Activated naive CD8-positive, alpha-beta T cell treated with anti-CD3 and anti-CD28 coated beads for 36 hours (primary cell): Measurements from ENCODE around the gene RNF41. TPM values are rescaled to one million over a fixed set of nuclear protein-coding genes. Genes with fewer than 3 reads are reported as not detected.
A peak's percentile ranks its signal among the peaks of the same experiment; 100 is the strongest.
"Not testable (repeated sequence)": the region's sequence is repeated elsewhere in the genome, so short reads cannot be mapped to it uniquely, and the experiment has no call there.

ENCODE experiments used
- DNase-seq: peaks from one replicate; pipeline ENCODE4 v3.0.0; 2021
- H3K27ac Mint-ChIP-seq: one replicate; pipeline ENCODE4 v1.8.0; 2022; ENCODE audit warnings: mild to moderate bottlenecking, moderate library complexity, mixed read lengths
- H3K27me3 Mint-ChIP-seq: one replicate; pipeline ENCODE4 v1.8.0; 2022; ENCODE audit warnings: mild to moderate bottlenecking, mixed read lengths
- H3K36me3 Mint-ChIP-seq: one replicate; pipeline ENCODE4 v1.8.0; 2021; ENCODE audit warnings: mild to moderate bottlenecking, mixed read lengths
- H3K4me1 Mint-ChIP-seq: one replicate; pipeline ENCODE4 v1.8.0; 2021; ENCODE audit warnings: mixed read lengths
- H3K4me3 Mint-ChIP-seq: one replicate; pipeline ENCODE4 v1.8.0; 2022; ENCODE audit warnings: mild to moderate bottlenecking, moderate library complexity, mixed read lengths
- H3K9me3 Mint-ChIP-seq: one replicate; pipeline ENCODE4 v1.8.0; 2022; ENCODE audit warnings: mixed read lengths
- total RNA-seq, 2 experiments: library from RNA; stranded (reverse); gene quantifications; one replicate each; pipeline ENCODE4 v1.2.3, GENCODE V29; 2021

The RNF41 gene
- total RNA-seq, 2 experiments from 2014 or later: 26.4 to 31.2 TPM

DNA sequence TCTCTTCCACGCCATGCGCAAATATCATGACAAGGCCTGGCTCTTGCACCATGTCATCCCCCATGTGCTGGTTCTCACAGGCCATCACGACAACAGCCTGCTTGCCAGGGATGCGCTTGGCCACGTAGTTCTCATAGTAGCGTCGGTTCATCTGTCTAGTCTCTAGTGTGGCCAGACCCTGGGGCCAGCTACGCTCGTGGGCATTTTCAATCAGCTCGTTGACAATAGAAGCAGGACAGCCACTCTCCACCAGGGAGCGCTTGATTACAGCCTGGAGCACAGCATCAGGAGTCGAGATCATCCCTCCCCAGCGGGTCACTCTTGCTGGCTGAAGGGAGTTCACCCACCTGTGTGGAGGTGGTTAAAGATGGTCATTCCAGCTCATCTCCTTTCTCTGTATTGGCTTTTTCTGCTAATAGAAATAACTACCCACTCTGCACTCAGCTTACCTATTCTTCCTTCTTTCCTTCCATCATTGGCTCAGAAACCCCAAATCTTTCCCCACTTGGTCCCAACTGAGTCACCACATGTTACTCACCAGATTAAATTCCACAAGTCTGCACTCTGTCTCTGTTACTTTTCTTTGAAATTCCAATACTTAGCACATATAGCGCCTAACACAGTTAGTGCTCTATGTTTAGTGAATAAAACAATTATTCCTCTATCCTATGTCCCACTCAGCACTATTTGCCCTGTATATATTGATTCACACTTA is 15.1 kb downstream of the RNF41 start:
- Mint-ChIP-seq H3K36me3 (peaks cover 10% of the 10 kb centered on the region), H3K4me3 (no peak overlapping the region), H3K4me1 (no peaks in the 10 kb centered on the region), H3K27me3 (no peaks in the 10 kb centered on the region), H3K9me3 (no peaks in the 10 kb centered on the region), H3K27ac (no peak overlapping the region)
- DNase-seq: no peak

DNA sequence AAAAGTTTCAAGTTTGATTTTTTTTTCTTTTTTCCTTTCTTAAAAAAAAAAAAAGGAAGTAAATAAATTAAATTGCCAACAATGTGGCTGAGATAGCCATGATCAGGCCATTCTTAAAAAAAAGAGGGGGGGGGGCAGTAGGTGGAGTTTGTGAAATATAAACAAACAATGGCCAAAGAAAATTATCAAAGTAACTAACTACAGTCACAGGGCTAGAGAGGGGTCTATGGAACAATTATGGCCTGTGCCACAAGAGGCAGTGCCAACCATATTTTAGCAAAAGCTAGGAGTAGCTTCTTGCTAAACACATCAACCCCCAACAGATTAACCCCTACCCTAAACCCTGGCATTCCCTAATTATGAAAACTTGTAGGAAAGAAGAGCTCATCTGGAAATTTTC is 16.3 kb downstream of the RNF41 start:
- Mint-ChIP-seq H3K4me3 (no peak overlapping the region), H3K9me3 (no peaks in the 10 kb centered on the region), H3K27ac (no peak overlapping the region), H3K36me3 (peaks cover 10% of the 10 kb centered on the region), H3K27me3 (no peaks in the 10 kb centered on the region), H3K4me1 (no peaks in the 10 kb centered on the region)
- no peak for DNase-seq

DNA sequence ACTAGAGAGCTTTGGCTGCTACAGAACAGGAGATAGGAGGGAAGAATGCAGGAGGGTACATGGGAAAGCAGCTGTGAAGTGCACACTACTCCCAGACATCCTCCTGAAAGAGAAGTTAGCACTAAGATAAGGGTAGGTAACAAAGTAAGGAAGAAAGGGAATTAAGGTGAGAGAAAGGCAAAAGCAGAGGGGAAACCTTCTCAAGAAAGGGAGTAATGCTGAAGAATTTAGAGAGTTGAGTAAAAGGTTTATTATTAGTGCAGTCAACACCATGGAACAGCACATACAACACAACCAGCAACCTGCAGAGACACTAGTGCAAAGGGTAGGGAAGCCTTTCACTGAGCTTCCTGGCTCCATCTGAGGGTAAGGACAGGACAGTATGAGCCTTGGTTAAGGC is 17.4 kb downstream of the RNF41 start:
- no peak for DNase-seq
- Mint-ChIP-seq H3K4me1 (no peaks in the 10 kb centered on the region), H3K9me3 (no peaks in the 10 kb centered on the region), H3K4me3 (no peak overlapping the region), H3K36me3 (peaks cover 10% of the 10 kb centered on the region), H3K27me3 (no peaks in the 10 kb centered on the region), H3K27ac (no peak overlapping the region)

DNA sequence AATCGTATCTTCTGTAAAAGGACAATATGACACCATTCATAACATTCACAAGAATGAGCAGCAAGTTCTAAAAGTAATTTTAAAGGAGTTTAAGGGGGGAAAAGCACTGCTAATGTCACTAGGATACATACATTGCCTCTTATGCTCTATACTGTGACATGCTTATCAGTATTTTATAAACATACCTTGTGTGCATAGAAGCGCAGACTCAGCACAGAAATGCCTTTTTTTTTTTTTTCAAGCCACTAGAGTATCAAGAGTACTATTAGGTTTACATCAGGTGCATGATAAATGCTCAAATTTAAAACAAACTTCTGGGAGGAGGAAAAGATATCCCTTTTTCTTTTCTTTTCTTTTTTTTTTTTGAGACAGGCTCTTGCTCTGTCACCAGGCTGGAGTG is 18.9 kb downstream of the RNF41 start:
- no peaks in the 10 kb centered on the region for H3K4me1 Mint-ChIP-seq
- H3K9me3 Mint-ChIP-seq: no peaks in the 10 kb centered on the region
- peaks cover 6% of the 10 kb centered on the region for H3K36me3 Mint-ChIP-seq
- H3K27me3 Mint-ChIP-seq: no peaks in the 10 kb centered on the region
- H3K4me3 Mint-ChIP-seq: no peak overlapping the region
- H3K27ac Mint-ChIP-seq: no peak overlapping the region
- DNase-seq: no peak

DNA sequence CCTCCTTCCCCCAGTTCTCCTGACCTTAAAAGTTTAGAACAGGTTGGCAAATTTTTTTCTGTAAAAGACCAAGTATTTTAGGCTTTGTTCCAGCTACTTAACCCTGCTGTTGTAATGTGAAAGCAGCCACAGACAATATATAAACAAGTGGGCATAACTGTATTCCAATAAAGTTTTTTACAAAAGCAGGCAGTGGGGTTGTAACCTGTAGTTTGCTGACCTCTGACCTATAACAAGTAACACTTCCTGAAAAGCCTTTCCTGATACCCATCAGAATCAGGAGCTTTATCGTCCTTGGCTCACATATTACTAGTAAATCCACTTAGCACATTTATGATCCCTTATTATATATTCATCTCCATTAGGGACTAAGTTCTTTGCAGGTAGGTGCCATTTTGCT is 19.4 kb downstream of the RNF41 start:
- H3K4me1 Mint-ChIP-seq: no peaks in the 10 kb centered on the region
- peaks cover 6% of the 10 kb centered on the region for H3K36me3 Mint-ChIP-seq
- DNase-seq: no peak
- no peak overlapping the region for H3K27ac Mint-ChIP-seq
- no peaks in the 10 kb centered on the region for H3K27me3 Mint-ChIP-seq
- H3K4me3 Mint-ChIP-seq: no peak overlapping the region
- no peaks in the 10 kb centered on the region for H3K9me3 Mint-ChIP-seq

DNA sequence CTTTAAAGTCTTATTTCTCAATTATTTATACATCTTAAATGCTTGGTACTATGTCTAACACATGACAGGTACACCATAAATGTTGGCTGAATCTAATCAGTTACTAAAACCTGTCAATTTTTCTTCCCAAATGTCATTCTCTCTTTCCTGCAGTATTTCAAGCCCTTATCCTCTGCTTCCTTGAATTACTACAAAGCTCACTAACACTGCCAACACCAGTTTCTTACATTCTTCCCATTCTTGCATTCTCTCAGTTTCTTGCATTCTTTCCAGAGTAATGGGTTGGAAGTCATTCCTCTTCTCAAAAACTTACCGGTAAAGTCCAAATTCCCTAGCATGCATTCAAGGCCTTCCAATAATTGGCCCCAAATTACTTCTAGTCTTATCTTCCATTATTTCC is 22.9 kb downstream of the RNF41 start:
- Mint-ChIP-seq H3K4me1 (no peaks in the 10 kb centered on the region), H3K27me3 (no peaks in the 10 kb centered on the region), H3K9me3 (no peaks in the 10 kb centered on the region), H3K36me3 (no peaks in the 10 kb centered on the region), H3K27ac (no peak overlapping the region), H3K4me3 (no peak overlapping the region)
- DNase-seq: no peak

DNA sequence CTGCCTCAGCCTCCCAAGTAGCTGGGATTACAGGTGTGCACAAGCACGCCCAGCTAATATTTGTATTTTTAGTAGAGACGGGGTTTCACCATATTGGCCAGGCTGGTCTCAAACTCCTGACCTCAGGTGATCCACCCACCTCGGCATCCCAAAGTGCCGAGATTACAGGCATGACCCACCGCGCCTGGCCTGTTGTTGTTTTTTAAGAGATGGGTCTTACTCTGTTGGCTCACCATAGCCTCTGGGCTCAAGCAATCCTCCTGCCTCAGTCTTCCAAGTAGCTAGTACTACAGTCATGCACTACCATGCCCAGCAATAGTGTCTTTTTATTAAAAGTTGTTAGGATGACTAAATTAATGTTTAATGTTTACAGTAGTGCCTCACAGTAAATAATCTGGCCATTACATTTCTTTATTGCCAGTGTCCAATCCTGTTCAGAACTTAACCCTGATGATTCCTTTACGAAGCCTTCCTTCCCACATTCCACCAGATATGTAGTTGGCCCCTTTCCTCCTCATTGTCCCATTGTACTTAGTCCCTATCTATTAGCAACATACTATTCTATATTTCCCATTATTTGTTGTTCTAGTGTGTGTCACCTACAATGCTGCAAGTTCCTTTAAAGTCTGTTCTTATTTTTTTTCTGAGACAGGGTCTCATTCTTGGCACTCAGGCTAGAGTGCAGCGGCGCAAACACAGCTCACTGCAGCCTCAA is 23.6 kb downstream of the RNF41 start:
- Mint-ChIP-seq H3K36me3 (no peaks in the 10 kb centered on the region), H3K4me1 (peaks cover 3% of the 10 kb centered on the region), H3K27me3 (no peaks in the 10 kb centered on the region), H3K4me3 (no peak overlapping the region), H3K27ac (no peak overlapping the region), H3K9me3 (no peaks in the 10 kb centered on the region)
- no peak for DNase-seq

DNA sequence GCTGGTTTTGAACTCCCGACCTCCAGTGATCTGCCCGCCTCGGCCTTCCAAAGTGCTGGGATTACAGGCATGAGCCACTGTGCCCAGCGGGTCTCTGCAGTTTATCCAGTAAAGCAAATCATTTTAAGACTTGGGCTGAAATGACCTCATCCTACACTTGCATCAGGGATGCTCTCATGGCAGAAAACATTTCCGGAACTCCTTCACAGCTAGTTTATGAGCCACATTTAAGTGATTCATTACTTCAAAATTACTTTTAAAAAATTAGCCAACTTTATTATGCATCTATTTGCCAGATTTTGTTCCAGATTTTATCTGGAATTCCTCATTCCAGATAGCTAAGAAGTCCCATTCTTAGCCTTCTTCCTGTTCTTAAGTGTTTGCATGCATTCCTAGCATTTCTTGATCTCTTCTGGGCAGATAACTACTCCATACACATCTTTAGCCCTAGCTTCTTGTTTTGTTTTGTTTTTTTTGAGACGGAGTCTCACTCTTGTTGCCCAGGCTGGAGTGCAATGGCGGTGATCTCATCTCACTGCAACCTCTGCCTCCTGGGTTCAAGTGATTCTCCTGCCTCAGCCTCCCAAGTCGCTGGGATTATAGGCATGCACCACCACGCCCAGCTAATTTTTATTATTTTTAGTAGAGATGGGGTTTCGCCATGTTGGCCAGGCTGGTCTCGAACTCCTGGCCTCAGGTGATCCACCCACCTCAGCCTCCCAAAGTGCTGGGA is 24.7 kb downstream of the RNF41 start:
- not testable (repeated sequence) for H3K4me1 Mint-ChIP-seq, H3K9me3 Mint-ChIP-seq, DNase-seq, H3K27me3 Mint-ChIP-seq, H3K4me3 Mint-ChIP-seq, H3K36me3 Mint-ChIP-seq, H3K27ac Mint-ChIP-seq

DNA sequence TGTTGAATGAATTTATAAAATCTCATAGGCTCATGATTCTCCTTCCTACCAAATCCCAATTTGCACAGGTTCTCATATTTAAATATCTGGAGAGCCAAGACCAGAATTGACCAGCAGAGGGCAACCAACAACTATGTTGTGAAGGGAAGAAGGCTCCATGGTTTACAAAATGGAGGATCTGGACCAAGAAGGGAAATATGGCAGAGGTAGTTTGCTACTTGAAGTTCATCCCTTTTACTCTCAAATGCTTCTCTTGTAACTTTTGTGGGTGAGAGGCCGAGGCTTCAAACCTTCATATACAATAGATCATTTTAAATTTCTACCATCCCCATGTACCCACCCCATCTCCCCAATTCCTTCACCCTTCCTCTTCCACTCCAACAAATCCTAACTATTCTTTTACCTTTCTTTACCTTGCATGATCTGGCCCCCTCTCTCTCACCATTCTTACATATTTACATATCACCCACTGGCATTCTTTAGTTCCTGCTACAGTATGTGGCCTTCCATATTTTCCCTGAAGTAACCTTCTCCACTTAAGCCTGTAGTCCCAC is 28.6 kb downstream of the RNF41 start:
- peaks cover 4% of the 10 kb centered on the region for H3K27me3 Mint-ChIP-seq
- peak overlapping the region; percentile 8 for H3K27ac Mint-ChIP-seq
- peaks cover 7% of the 10 kb centered on the region for H3K36me3 Mint-ChIP-seq
- DNase-seq: peak; percentile 63
- peaks cover 19% of the 10 kb centered on the region for H3K4me1 Mint-ChIP-seq
- no peaks in the 10 kb centered on the region for H3K9me3 Mint-ChIP-seq
- H3K4me3 Mint-ChIP-seq: no peak overlapping the region

DNA sequence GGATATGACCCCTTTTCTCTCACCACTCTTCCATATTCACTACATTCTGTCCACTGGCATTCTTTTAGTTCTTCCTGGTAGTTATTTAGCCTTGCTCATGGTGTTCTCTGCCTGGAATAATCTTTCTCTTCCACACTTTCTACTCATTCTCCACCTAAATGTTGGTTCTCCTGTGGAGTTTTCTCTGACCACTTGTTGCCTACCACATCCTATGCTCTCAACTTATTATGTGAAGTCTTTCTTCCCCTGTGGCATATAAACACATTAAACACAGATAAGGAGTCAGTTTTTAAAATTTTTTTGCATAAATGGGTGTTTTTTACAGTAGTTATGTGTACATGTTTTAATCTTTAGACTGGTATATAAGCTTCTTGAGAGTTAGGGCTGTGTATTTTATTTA is 29.1 kb downstream of the RNF41 start:
- peaks cover 25% of the 10 kb centered on the region for H3K4me1 Mint-ChIP-seq
- H3K4me3 Mint-ChIP-seq: no peak overlapping the region
- peaks cover 9% of the 10 kb centered on the region for H3K36me3 Mint-ChIP-seq

DNA sequence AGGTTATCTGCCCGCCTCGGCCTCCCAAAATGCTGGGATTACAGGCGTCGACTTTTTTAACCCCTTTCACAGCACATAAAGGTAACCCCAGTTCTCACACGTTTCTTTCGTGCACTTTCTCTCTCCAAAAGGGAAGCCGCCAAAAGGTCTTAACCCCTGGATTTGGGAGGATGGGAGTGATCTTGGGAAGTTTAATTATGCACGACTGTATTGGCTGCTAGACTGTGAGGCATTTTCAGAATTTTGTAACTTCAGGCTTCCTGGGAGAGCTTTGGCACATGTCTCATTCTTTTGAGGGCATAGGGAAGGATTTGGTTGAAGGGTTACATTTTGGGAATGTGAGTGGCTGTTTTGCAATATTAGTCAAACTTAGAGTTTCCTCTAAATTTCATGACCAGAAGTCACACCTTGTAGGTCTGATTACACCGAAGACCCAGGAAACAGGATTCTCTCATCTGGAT is 31.0 kb downstream of the RNF41 start:
- peaks cover 19% of the 10 kb centered on the region for H3K36me3 Mint-ChIP-seq

More for the DNA sequence above, 29.1 kb downstream of the RNF41 start:
- no peaks in the 10 kb centered on the region for H3K9me3 Mint-ChIP-seq
- no peak for DNase-seq
- H3K27ac Mint-ChIP-seq: no peak overlapping the region
- peaks cover 4% of the 10 kb centered on the region for H3K27me3 Mint-ChIP-seq

DNA sequence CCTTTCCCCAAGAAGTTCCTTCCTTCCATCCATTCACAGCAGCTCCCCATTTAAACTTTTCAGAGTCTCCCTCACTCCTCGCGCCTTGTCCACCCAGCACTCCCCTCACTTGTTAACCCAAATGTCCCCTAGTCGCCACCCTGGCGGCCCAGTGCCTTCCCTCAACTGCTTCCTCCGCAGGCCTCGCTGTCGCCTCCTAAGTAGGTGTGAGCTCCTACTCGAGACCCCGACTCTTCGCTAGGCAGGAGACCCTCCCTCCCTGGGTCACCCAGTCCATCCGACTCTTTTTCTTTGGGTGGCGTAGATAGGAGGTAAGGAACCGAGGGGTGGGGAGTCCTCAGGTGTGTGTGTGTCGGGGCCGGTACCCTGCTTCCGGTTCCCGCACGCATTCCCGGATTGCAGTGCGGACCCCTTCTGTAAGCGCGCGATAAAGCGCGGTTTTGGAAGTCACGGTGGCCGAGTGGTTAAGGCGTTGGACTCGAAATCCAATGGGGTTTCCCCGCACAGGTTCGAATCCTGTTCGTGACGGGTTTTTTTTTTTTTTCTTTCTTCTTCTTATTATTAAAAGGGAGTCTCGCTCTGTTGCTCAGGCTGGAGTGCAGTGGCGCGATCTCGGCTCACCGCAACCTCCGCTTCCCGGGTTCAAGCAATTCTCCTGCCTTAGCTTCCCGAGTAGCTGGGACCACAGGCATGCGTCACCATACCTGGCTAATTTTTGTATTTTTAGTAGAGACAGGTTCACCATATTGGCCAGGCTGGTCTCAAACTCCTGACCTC is 31.6 kb downstream of the RNF41 start:
- Mint-ChIP-seq H3K27ac (peak overlapping the region; percentile 97), H3K9me3 (no peaks in the 10 kb centered on the region), H3K4me1 (peaks cover 34% of the 10 kb centered on the region), H3K27me3 (peaks cover 4% of the 10 kb centered on the region), H3K4me3 (peak overlapping the region; percentile 96), H3K36me3 (peaks cover 21% of the 10 kb centered on the region)
- peak; percentile 90 for DNase-seq

More for the DNA sequence above, 31.0 kb downstream of the RNF41 start:
- H3K4me1 Mint-ChIP-seq: peaks cover 33% of the 10 kb centered on the region
- no peak for DNase-seq
- no peaks in the 10 kb centered on the region for H3K9me3 Mint-ChIP-seq
- H3K27me3 Mint-ChIP-seq: peaks cover 4% of the 10 kb centered on the region
- peak overlapping the region; percentile 96 for H3K4me3 Mint-ChIP-seq
- H3K27ac Mint-ChIP-seq: peak overlapping the region; percentile 97

DNA sequence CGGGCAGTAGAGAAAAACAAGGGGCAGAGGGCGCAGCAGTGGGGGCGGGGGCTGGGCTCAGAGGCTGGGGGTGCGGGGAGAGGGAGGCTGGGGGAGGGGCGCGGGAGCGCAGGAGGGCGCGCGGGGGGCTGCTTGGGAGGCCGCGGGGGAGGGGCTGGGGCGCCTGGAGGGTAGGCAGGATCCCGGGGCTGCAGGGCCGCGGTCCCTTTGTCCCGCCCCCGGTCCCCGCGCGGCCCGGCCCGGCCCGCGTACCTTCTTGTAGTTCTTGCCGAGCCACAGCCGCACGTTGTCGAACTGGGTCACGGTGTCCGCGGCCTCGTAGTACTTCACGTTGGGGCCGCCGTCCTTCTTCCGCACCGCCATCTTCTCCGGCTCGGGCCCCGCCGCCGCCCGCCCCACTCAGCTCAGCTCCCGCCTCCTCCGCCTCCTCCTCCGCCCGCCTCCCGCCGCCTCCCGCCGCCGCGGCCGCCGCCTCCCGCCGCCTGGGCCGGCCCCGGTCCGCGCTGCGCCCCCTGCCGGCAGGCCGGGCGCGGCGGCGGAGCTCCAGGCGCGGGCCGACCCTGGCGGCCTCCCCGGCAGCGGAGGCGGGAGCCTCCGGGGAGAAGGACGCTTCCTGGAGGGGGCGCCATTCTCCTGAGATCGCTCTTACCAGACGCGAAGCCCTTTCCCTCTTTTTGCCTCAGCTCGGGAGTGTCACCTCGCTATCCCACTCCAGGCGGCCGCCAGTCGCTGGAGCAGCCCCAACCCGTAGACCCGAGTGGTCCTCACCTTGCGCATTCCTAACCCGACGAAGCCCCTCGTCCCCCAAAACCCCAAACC is 32.4 kb downstream of the RNF41 start, which contains the start of gene SMARCC2:
TSS of gene SMARCC2 (minus strand) at position 385 of the 819 bp plus-strand sequence. CDS start at position 363, 22 bp downstream.
- H3K9me3 Mint-ChIP-seq: no peaks in the 10 kb centered on the region
- peak within 1 kb of the TSS; percentile 97 for H3K27ac Mint-ChIP-seq
- peak within 1 kb of the TSS; percentile 96 for H3K4me3 Mint-ChIP-seq
- H3K4me1 Mint-ChIP-seq: peaks cover 34% of the 10 kb centered on the region
- peaks cover 25% of the 10 kb centered on the region for H3K36me3 Mint-ChIP-seq
- H3K27me3 Mint-ChIP-seq: peaks cover 4% of the 10 kb centered on the region
- DNase-seq: peak; percentile 92

DNA sequence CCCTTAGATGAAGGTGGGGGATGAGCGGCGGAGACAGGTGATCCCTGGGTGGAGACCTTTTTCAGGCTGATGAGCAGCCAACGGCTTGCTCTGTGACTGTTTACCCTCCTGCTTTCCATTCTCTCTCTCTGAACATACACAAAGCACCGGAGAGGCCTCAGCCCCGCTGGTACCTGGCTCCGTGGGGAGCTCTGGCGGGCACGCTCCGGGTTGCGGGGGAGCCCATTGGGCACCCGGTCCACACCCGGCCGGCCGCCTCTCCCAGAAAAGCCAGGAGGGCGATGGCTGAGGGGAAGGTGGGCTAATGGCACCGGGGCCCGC is 33.0 kb downstream of the RNF41 start:
- Mint-ChIP-seq H3K27me3 (peaks cover 4% of the 10 kb centered on the region), H3K4me1 (peaks cover 34% of the 10 kb centered on the region), H3K4me3 (peak overlapping the region; percentile 90), H3K9me3 (no peaks in the 10 kb centered on the region), H3K27ac (peak overlapping the region; percentile 81), H3K36me3 (peaks cover 25% of the 10 kb centered on the region)
- no peak for DNase-seq
